ENCODE measurements around the gene LRRC3. TPM values are rescaled to one million over a fixed set of nuclear protein-coding genes. Genes with fewer than 3 reads are reported as not detected.
"Not testable (repeated sequence)": the region's sequence is repeated elsewhere in the genome, so short reads cannot be mapped to it uniquely, and the experiment has no call there.

Gene LRRC3
- total and polyA plus RNA-seq, 2 donors (not counting 3 experiments of a cell fraction or from before 2014, with no cell fraction given) = 4.8 to 4.9 TPM

DNA sequence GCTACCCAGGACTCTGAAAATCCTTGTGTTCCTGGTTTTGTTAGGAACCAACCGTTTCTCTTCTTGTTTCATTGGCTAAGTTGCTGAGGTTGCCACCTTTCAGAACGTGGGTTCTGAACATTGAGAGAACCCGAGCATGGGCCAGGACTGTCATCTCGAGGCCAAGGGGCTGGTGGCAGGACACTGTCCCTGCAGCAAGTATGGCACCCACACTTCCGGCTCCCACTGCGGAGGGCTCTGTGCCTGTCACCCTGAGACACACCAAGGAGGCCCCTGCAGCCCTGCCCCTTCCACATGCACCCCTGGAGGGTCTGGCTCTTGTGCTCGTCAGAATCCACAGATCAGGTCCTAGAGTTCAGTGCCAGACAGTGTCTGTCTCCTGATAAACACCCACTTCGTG lies 39.1 kb upstream of the LRRC3 start:
- intact Hi-C loops (cut with micrococcal nuclease) = no loop called here
- POLR2A ChIA-PET = no interaction called here

DNA sequence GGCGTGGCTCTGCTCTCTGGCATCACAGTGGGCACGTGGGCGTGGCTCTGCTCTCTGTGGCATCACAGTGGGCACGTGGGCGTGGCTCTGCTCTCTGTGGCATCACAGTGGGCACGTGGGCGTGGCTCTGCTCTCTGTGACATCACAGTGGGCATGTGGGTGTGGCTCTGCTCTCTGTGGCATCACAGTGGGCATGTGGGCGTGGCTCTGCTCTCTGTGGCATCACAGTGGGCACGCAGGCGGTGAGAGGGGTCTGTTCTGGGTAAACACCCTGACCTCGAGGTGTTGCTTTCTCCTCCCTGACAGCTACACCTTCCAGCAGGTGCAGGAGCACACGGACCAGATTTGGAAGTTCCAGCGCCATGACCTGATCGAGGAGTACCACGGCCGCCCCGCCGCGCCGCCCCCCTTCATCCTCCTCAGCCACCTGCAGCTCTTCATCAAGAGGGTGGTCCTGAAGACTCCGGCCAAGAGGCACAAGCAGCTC lies 37.6 kb upstream of the LRRC3 start:
- CTCF ChIA-PET; H3K27ac ChIP-seq (ENCODE audit: insufficient read depth, low read depth, low read length); H2AFZ ChIP-seq (ENCODE audit: low read depth, low read length); H3K4me3 ChIP-seq (replicated peaks in 1 of 3; ENCODE audit: insufficient read depth in 1 of 3, low read depth in 1 of 3, low read length in 3 of 3); POLR2A ChIA-PET; dilution Hi-C loops (cut with MboI; ENCODE audit: extremely low pct_ligation_motif_present, low sequenced_read_pairs); FAIRE-seq; H3K4me1 ChIP-seq (ENCODE audit: control insufficient read depth, extremely low read depth, insufficient read depth, low read length); H3K9me1 ChIP-seq (replicated peaks; ENCODE audit: control insufficient read depth, extremely low read depth, insufficient read depth, low read length); H3K9me3 ChIP-seq (replicated peaks; ENCODE audit: control insufficient read depth, insufficient read depth, low read length); H3K36me3 ChIP-seq (ENCODE audit: control insufficient read depth in 2 of 2, extremely low read depth in 1 of 2, insufficient read depth in 2 of 2, low read length in 2 of 2); intact Hi-C loops (cut with micrococcal nuclease); BruUV-seq (replicated peaks); H3K9ac ChIP-seq (replicated peaks; ENCODE audit: extremely low read depth, insufficient read depth, low read length); H3K79me2 ChIP-seq (ENCODE audit: control insufficient read depth, insufficient read depth, low read length); DNase-seq (ENCODE audit: low read depth, low spot score); H3K27me3 ChIP-seq (ENCODE audit: control insufficient read depth in 2 of 2, insufficient read depth in 2 of 2, low read length in 2 of 2); H3K4me2 ChIP-seq (ENCODE audit: insufficient read depth, low read length); H4K20me1 ChIP-seq (replicated peaks; ENCODE audit: control insufficient read depth, extremely low read depth, insufficient read depth, low read length): not testable (repeated sequence)

More for the DNA sequence above, 39.1 kb upstream of the LRRC3 start:
- TF ChIP-seq JUN (IDR thresholded peaks at IDR 0.05; ENCODE audit: borderline replicate concordance, insufficient read depth, insufficient read length, low read depth) = no peak
- TF ChIP-seq MYC (IDR thresholded peaks at IDR 0.05; ENCODE audit: low read depth, low read length) = no peak
- TF ChIP-seq FOS (IDR thresholded peaks at IDR 0.05; ENCODE audit: borderline replicate concordance, insufficient read depth, low read length) = no peak
- TF ChIP-seq, protein P1, sequence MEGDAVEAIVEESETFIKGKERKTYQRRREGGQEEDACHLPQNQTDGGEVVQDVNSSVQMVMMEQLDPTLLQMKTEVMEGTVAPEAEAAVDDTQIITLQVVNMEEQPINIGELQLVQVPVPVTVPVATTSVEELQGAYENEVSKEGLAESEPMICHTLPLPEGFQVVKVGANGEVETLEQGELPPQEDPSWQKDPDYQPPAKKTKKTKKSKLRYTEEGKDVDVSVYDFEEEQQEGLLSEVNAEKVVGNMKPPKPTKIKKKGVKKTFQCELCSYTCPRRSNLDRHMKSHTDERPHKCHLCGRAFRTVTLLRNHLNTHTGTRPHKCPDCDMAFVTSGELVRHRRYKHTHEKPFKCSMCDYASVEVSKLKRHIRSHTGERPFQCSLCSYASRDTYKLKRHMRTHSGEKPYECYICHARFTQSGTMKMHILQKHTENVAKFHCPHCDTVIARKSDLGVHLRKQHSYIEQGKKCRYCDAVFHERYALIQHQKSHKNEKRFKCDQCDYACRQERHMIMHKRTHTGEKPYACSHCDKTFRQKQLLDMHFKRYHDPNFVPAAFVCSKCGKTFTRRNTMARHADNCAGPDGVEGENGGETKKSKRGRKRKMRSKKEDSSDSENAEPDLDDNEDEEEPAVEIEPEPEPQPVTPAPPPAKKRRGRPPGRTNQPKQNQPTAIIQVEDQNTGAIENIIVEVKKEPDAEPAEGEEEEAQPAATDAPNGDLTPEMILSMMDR (IDR thresholded peaks at IDR 0.05; ENCODE audit: extremely low read depth in 1 of 2, insufficient read depth in 1 of 2, low read depth in 1 of 2, low read length in 2 of 2) = no peak
- TF ChIP-seq, protein P2, sequence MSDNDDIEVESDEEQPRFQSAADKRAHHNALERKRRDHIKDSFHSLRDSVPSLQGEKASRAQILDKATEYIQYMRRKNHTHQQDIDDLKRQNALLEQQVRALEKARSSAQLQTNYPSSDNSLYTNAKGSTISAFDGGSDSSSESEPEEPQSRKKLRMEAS (IDR thresholded peaks at IDR 0.05; ENCODE audit: insufficient read depth, insufficient read length) = no peak
- TF ChIP-seq GATA2 (IDR thresholded peaks at IDR 0.05; ENCODE audit: insufficient read depth, insufficient read length, low read depth, low read length) = no peak
- no peak for TF ChIP-seq POLR2AphosphoS5 (IDR thresholded peaks at IDR 0.05; ENCODE audit: insufficient read depth, low read depth, low read length)
- no peak for TF ChIP-seq POLR2A (IDR thresholded peaks at IDR 0.05; ENCODE audit: low read depth, low read length)
- no peak for TF ChIP-seq EZH2 (IDR thresholded peaks at IDR 0.05; ENCODE audit: borderline replicate concordance, low read depth, low read length, severe bottlenecking)
- BruUV-seq (replicated peaks) = no TSS peak
- Histone ChIP-seq H3K27ac (ENCODE audit: insufficient read depth, low read depth, low read length) (no peak overlapping the region), H3K4me3 (replicated peaks in 1 of 3; ENCODE audit: insufficient read depth in 1 of 3, low read depth in 1 of 3, low read length in 3 of 3) (no peak overlapping the region), H3K27me3 (ENCODE audit: control insufficient read depth in 2 of 2, insufficient read depth in 2 of 2, low read length in 2 of 2) (no peaks in the 10 kb centered on the region), H3K4me2 (ENCODE audit: insufficient read depth, low read length) (no peak overlapping the region), H3K9me1 (replicated peaks; ENCODE audit: control insufficient read depth, extremely low read depth, insufficient read depth, low read length) (no peaks in the 10 kb centered on the region), H3K9ac (replicated peaks; ENCODE audit: extremely low read depth, insufficient read depth, low read length) (no peak overlapping the region), H3K36me3 (ENCODE audit: control insufficient read depth in 2 of 2, extremely low read depth in 1 of 2, insufficient read depth in 2 of 2, low read length in 2 of 2) (no peaks in the 10 kb centered on the region), H3K9me3 (replicated peaks; ENCODE audit: control insufficient read depth, insufficient read depth, low read length) (no peaks in the 10 kb centered on the region), H3K79me2 (ENCODE audit: control insufficient read depth, insufficient read depth, low read length) (no peaks in the 10 kb centered on the region), H2AFZ (ENCODE audit: low read depth, low read length) (no peak overlapping the region), H3K4me1 (ENCODE audit: control insufficient read depth, extremely low read depth, insufficient read depth, low read length) (no peaks in the 10 kb centered on the region), H4K20me1 (replicated peaks; ENCODE audit: control insufficient read depth, extremely low read depth, insufficient read depth, low read length) (no peaks in the 10 kb centered on the region)
- DNase-seq (ENCODE audit: low read depth, low spot score) = no peak
- CTCF ChIA-PET = no interaction called here
- dilution Hi-C loops (cut with MboI; ENCODE audit: extremely low pct_ligation_motif_present, low sequenced_read_pairs) = no loop called here
- no peak for FAIRE-seq

Measured in endothelial cell of umbilical vein (primary cell).